AG04449 (cell line): ENCODE measurements around the gene FOXF1.
A peak's percentile ranks its signal among the peaks of the same experiment; 100 is the strongest.

Experiments used
- CTCF ChIA-PET: fragments of 350-600 bp; formaldehyde crosslinking; extraction: SDS; loops from one replicate; lab custom pipeline; 2021; ENCODE audit warnings: antibody characterized with exemption; lab: Yijun Ruan, JAX
- POLR2A ChIA-PET: fragments of 400-600, 350-600 bp; formaldehyde crosslinking; extraction: SDS; loops from one replicate; lab custom pipeline; 2020; ENCODE audit warnings: antibody characterized with exemption, inconsistent platforms; lab: Yijun Ruan, JAX
- DNase-seq: peaks from one replicate; pipeline ENCODE4 v3.0.0-alpha.2; 2010; ENCODE audit warnings: low read depth, low spot score
- H3K4me3 ChIP-seq: 2 replicates; pipeline ENCODE4 v1.5.1; 2011; ENCODE audit warnings: low read depth, mild to moderate bottlenecking, control low read depth, low read length
- TF ChIP-seq, protein P1 (sequence below): IDR thresholded peaks from one replicate; pipeline ENCODE4 v1.5.1; 2011; ENCODE audit warnings: mild to moderate bottlenecking, moderate library complexity, low read length, control low read depth, inconsistent platforms; ENCODE audit not compliant: insufficient read depth; ENCODE audit errors: missing control alignments

Gene FOXF1

DNA sequence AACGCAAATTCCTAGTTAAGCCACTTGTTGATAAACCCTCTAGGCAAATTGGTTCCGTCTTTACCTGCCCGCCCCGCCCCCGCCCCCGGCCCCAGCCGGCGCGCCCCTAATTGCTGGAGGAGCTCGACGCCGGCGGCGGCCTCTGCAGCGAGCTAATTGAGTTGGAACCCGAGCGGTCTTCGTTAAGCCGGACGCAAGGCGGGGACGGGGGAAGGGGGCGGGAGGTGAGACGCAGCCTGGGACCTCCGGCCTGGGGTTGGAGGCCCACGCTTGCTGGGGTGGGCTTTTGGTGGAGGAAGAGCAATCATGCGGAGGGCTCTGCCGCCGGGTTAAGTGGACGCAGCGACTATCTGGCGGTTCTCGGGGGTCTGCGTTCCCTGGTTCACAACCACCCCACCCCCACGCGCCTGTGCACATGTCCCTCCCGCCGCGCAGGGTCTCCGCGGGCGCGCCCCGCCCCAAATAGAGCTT, 12.7 kb upstream of the FOXF1 start:
- CTCF ChIA-PET: interaction anchor here (1.8 kb wide), 1 partner anchor 20 kb away, joined by 4 read pairs; no protein-coding TSS in a partner anchor
- POLR2A ChIA-PET: no interaction called here
- DNase-seq: no peak
- no peak overlapping the region for H3K4me3 ChIP-seq
- TF ChIP-seq, protein P1, sequence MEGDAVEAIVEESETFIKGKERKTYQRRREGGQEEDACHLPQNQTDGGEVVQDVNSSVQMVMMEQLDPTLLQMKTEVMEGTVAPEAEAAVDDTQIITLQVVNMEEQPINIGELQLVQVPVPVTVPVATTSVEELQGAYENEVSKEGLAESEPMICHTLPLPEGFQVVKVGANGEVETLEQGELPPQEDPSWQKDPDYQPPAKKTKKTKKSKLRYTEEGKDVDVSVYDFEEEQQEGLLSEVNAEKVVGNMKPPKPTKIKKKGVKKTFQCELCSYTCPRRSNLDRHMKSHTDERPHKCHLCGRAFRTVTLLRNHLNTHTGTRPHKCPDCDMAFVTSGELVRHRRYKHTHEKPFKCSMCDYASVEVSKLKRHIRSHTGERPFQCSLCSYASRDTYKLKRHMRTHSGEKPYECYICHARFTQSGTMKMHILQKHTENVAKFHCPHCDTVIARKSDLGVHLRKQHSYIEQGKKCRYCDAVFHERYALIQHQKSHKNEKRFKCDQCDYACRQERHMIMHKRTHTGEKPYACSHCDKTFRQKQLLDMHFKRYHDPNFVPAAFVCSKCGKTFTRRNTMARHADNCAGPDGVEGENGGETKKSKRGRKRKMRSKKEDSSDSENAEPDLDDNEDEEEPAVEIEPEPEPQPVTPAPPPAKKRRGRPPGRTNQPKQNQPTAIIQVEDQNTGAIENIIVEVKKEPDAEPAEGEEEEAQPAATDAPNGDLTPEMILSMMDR: no peak

DNA sequence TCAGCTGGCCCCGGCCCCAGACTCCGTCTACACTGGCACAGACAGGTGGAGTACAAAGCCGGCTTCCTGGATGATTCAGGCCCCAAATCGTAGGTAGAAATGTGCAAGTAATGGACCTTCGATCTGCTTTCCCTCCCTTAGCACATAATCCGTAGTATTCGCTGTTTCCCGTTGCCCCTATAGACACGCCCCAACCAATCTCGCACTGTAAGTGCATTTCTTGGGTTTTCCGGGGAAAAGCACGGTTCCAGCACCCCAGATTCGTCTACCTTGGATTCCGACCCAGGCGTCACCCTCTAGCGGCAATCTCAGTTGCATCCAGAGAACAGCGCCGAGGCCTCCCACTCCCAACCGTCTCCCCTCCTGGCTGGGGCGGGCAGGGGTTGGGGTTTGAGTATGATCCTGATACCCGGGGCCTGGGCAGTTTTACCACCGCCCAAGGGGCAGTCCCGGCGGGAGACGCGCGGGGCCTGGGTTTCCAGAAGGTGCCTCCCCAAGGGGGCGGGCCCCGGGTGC, 12.1 kb upstream of the FOXF1 start:
- ChIA-PET POLR2A (no interaction called here), CTCF (interaction anchor here (1.8 kb wide), 1 partner anchor 20 kb away, joined by 4 read pairs; no protein-coding TSS in a partner anchor)
- no peak for DNase-seq
- TF ChIP-seq, protein P1: peak; percentile 8
- H3K4me3 ChIP-seq: no peak overlapping the region

DNA sequence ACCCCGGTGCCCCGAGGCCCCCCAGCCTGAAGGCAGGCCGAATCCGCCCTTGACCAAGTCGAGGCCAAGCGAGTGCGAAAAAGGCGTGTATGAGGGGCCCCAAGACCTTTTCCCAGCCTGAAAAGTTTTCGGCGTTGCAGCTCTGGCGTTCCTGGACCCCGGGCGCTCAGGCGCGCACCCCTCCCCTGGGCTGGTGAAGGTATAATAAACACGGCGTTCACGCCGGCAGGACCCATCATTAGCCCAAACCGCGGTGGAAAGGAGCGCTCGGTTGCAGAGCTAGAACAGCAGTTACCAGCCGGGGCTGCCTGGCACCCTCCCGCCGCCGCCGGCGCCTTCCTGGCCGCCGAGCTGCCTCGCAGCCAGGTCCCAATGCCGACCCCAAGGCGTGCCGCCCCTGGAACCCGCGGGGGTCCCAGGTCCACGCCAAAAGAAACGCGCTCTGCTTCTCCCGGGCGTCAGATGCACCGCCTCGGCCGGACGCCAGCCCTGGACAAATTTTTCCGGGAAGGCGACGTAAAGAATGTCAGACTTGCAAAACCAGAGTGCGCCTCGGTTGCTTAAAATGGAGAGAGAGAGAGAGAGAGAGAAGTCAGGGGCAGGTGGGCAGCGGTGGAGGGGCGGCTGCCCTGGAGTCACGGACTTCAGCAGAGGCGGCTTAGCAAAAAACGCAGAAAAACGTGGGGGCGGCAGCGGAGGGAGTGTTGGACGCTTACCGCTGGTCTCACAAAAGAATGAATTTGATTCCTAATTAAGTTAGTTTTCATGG, 11.5 kb upstream of the FOXF1 start:
- no peak overlapping the region; the same call in 1 of the 2 replicates for H3K4me3 ChIP-seq
- no peak for DNase-seq
- TF ChIP-seq, protein P1: no peak
- ChIA-PET POLR2A (no interaction called here), CTCF (interaction anchor here (1.8 kb wide), 1 partner anchor 19 kb away, joined by 4 read pairs; no protein-coding TSS in a partner anchor)

DNA sequence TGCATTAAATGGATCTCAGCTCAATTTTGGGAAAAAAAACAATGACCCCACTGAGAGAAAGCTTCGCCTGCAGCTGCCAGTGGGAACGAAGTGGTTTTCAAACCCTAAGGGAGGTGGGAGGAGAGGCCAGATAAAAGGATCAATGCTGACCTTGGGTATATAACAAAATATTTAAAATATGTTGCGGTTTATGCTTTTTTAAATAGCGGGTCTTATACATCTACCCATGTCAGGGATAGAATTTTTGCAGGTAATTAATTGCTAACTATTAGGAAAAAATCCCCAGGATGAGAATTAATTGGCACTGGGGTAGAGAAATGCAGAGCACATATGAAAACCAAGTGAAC, 10.9 kb upstream of the FOXF1 start:
- TF ChIP-seq, protein P1: no peak
- ChIA-PET POLR2A (no interaction called here), CTCF (no interaction called here)
- H3K4me3 ChIP-seq: no peak overlapping the region
- no peak for DNase-seq

DNA sequence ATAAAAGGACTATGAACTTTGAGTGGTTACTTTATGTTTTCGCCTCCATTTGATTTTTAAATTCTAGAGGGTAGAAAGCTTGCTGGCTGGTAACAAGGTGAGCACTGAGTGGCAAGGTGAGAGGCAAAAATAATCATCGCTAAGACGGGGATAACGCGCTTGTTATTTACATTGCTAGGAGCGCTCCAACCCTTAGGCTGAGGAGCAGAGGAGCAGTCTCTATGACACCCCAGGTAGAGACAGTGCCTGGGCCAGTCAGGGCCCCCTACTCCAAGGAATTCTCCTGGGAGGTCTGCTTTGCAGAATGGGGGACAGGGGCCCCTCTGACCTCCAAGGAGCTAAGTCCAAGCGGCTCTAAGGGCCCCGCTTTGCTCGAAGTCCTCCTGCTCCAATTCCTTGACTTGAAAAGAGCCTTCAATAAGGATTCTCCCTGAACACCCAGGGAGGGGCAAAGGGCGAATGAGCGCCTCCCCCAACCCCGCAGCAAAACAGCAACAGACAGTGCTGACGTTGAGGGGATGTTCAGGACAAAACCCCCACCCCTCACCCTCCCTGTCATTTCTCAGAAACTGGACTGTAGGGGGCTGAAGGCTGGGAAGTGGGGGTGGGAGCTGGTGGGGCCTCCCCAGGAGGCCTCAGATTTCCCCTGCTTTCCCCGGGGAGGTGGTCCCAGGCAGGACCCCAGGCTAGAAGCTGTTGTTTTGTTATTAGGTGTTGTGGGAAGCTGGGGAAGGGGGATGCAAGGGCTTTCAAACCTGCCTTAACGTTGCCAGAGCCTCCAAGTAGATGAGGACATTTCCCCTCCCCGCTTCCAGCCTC, 10.2 kb upstream of the FOXF1 start:
- DNase-seq: no peak
- ChIA-PET POLR2A (no interaction called here), CTCF (interaction anchor here (0.6 to 1.4 kb wide), 2 partner anchors 20 to 87 kb away, joined by 3 to 5 read pairs; no protein-coding TSS in a partner anchor)
- H3K4me3 ChIP-seq: no peak overlapping the region
- TF ChIP-seq, protein P1: no peak
